Right lobe of liver (tissue), 6 donors: ENCODE results near the gene KCNK7. TPM values are rescaled to one million over a fixed set of nuclear protein-coding genes. Genes with fewer than 3 reads are reported as not detected.
A peak's percentile ranks its signal among the peaks of the same experiment; 100 is the strongest.

Experiments used
- ATAC-seq, 4 donors: fragments of 200-7000 bp; cut with Tn5 transposase; one replicate each; pipeline ENCODE4 v1.9.1; 2020; ENCODE audit warnings: mild to moderate bottlenecking in 4 of 4, moderate library complexity in 4 of 4
- DNase-seq, 3 donors: peaks; one replicate each; pipeline ENCODE4 v3.0.0-alpha.2; 2020
- H3K27ac ChIP-seq, 3 donors: fragments of 200-600 bp; one replicate each; pipeline ENCODE4 v1.8.0; 2022
- H3K27me3 ChIP-seq, 2 donors: fragments of 200-600 bp; one replicate each; pipeline ENCODE4 v1.8.0; 2022
- H3K36me3 ChIP-seq, 4 donors: fragments of 200-600 bp; sonication (generic) in 1 of 4; one replicate each; pipeline versions ENCODE4 v1.5.1 to v1.8.0; 2017 to 2022; ENCODE audit warnings: control low read depth in 1 of 4
- H3K4me1 ChIP-seq, 4 donors: fragments of 200-600 bp; sonication (generic) in 1 of 4; one replicate each; pipeline versions ENCODE4 v1.5.1 to v1.8.0; 2017 to 2022; ENCODE audit warnings: control low read depth in 1 of 4
- H3K4me3 ChIP-seq, 3 donors: fragments of 200-600 bp; one replicate each; pipeline ENCODE4 v1.8.0; 2022
- H3K9me3 ChIP-seq, 4 donors: fragments of 200-600 bp; sonication (generic) in 1 of 4; one replicate each; pipeline versions ENCODE4 v1.5.1 to v1.8.0; 2017 to 2022; ENCODE audit warnings: control low read depth in 1 of 4
- CTCF ChIP-seq, 4 donors: fragments of 200-600 bp in 3 of 4; fragments of 450-650 bp in 1 of 4; IDR thresholded peaks; one replicate each; pipeline versions ENCODE4 v1.5.1 to v1.8.0; 2016 to 2022; ENCODE audit warnings: antibody characterized with exemption in 4 of 4, mild to moderate bottlenecking in 2 of 4
- POLR2A ChIP-seq: fragments of 450-650 bp; IDR thresholded peaks from one replicate; pipeline ENCODE4 v1.6.1; 2017; ENCODE audit warnings: antibody characterized with exemption, mild to moderate bottlenecking
- WGBS: methylation state at CpG from one replicate; pipeline ENCODE4 v1.1.6; 2018; ENCODE audit warnings: low coverage, low lambda C conversion rate; ENCODE audit not compliant: insufficient coverage; ENCODE audit errors: missing lambda C conversion rate; 5-methylcytosine and 5-hydroxymethylcytosine counted together
- intact Hi-C, 2 donors: fragments of 100-400 bp; cut with DNase I; formaldehyde crosslinking; loops; one replicate each; pipeline versions ENCODE4 v1.11.2 to v1.14.1; 2022
- total RNA-seq, 6 experiments: library from RNA; depleted of rRNA in 2 of 6; stranded (reverse); fragments of >200 nt in 2 of 6; fragmentation: NEBNext Ultra II Directional in 3 of 6; extraction: Animal tissue kit (Norgen Biotek cat#: 25700) in 3 of 6; gene quantifications; one replicate each; pipeline versions ENCODE4 v1.1.0 to v1.2.4, GENCODE V29; 2016 to 2023
- donor health status: DM: no; HTN: yes; CAD: no.
- donor health status: DM: no; HTN: no; CAD: no.
- donor health status: DM: no; HTN: no; CAD: no.
- donor health status: DM: no; HTN: yes; CAD: no.
- donor health status: DM: no; HTN: yes; CAD: no.

The KCNK7 gene
- total RNA-seq, 6 experiments from 2014 or later = 0.31 TPM; not detected in 5

- no peak for TF ChIP-seq CTCF (IDR thresholded peaks at IDR 0.05)
- no peak for TF ChIP-seq POLR2A
- H3K27ac ChIP-seq = no peak overlapping the region
- H3K4me3 ChIP-seq = no peak overlapping the region
- no peaks in the 10 kb centered on the region for H3K27me3 ChIP-seq
- peaks cover 0 to 27% (median 8%) of the 10 kb centered on the region in 4 donors for H3K4me1 ChIP-seq
- WGBS = 80% methylated on average over 1 of the region's 37 CpGs
- DNase-seq (no peak), ATAC-seq (no peak)
- intact Hi-C loops = no loop called here
- H3K36me3 ChIP-seq = peaks cover 6 to 54% (median 17%) of the 10 kb centered on the region in 4 donors
- H3K9me3 ChIP-seq = no peaks in the 10 kb centered on the region
Measured at GRCh38 chr11:65607614-65608426, 12.2 kb upstream of the KCNK7 start.

- peak; percentile 62 to 78 (median 64) for ATAC-seq
- no peak overlapping the region for H3K4me3 ChIP-seq
- intact Hi-C loops = no loop called here
- 80% methylated on average over 9 of the region's 67 CpGs for WGBS
- no peaks in the 10 kb centered on the region for H3K9me3 ChIP-seq
- peaks cover 6 to 56% (median 19%) of the 10 kb centered on the region in 4 donors for H3K36me3 ChIP-seq
- H3K27me3 ChIP-seq = no peaks in the 10 kb centered on the region
- peaks cover 0 to 19% (median 4%) of the 10 kb centered on the region in 4 donors for H3K4me1 ChIP-seq
- H3K27ac ChIP-seq = peak overlapping the region in 2 of 3 donors; percentile 48 to 49
- no peak for TF ChIP-seq POLR2A
- TF ChIP-seq CTCF (IDR thresholded peaks at IDR 0.05) = no peak
- peak in 2 of 3 donors; percentile 70 to 75 for DNase-seq
Measured at GRCh38 chr11:65606876-65607613, 11.4 kb upstream of the KCNK7 start.

GRCh38 chr11:65604258-65604657, 8.7 kb upstream of the KCNK7 start:
- Histone ChIP-seq H3K27ac (no peak overlapping the region), H3K4me3 (no peak overlapping the region)
- 100% methylated on average over 1 of the region's 1 CpG for WGBS

GRCh38 chr11:65599955-65600246, 4.3 kb upstream of the KCNK7 start:
- TF ChIP-seq POLR2A (no peak), CTCF (IDR thresholded peaks at IDR 0.05) (no peak)
- H3K27ac ChIP-seq = no peak overlapping the region
- intact Hi-C loops = no loop called here
- H3K4me3 ChIP-seq = no peak overlapping the region
- H3K9me3 ChIP-seq = no peaks in the 10 kb centered on the region
- DNase-seq = no peak
- no peaks in the 10 kb centered on the region for H3K4me1 ChIP-seq
- ATAC-seq = no peak
- WGBS = 84% methylated on average over 2 of the region's 6 CpGs
- peaks cover 0 to 39% (median 17%) of the 10 kb centered on the region in 4 donors for H3K36me3 ChIP-seq
- no peaks in the 10 kb centered on the region for H3K27me3 ChIP-seq

More at GRCh38 chr11:65604258-65604657, 8.7 kb upstream of the KCNK7 start:
- Histone ChIP-seq H3K9me3 (no peaks in the 10 kb centered on the region), H3K27me3 (no peaks in the 10 kb centered on the region), H3K36me3 (peaks cover 6 to 51% (median 19%) of the 10 kb centered on the region in 4 donors), H3K4me1 (no peaks in the 10 kb centered on the region)
- ATAC-seq (no peak), DNase-seq (no peak)
- no peak for TF ChIP-seq CTCF (IDR thresholded peaks at IDR 0.05)
- no peak for TF ChIP-seq POLR2A
- intact Hi-C loops = no loop called here
